Astrocyte of the cerebellum (primary cell): ENCODE measurements around the gene TPX2.

Source experiments
- DNase-seq: peaks from one replicate; pipeline ENCODE4 v3.0.0-alpha.2; 2011; ENCODE audit warnings: low read depth
- H3K4me3 ChIP-seq: 2 replicates; pipeline ENCODE4 v1.5.1; 2011; ENCODE audit warnings: mild to moderate bottlenecking, low read depth, low read length, moderate library complexity
- in situ Hi-C: cut with HindIII; loops from 2 replicates; pipeline ENCODE4 v1.10.0; 2017; ENCODE audit warnings: low sequenced_read_pairs
- TF ChIP-seq, protein P1 (sequence below): IDR thresholded peaks from 2 replicates; pipeline ENCODE4 v1.5.1; 2012; ENCODE audit warnings: low read length, low read depth, moderate library complexity, mild to moderate bottlenecking; ENCODE audit errors: missing control alignments

TPX2 gene

DNA sequence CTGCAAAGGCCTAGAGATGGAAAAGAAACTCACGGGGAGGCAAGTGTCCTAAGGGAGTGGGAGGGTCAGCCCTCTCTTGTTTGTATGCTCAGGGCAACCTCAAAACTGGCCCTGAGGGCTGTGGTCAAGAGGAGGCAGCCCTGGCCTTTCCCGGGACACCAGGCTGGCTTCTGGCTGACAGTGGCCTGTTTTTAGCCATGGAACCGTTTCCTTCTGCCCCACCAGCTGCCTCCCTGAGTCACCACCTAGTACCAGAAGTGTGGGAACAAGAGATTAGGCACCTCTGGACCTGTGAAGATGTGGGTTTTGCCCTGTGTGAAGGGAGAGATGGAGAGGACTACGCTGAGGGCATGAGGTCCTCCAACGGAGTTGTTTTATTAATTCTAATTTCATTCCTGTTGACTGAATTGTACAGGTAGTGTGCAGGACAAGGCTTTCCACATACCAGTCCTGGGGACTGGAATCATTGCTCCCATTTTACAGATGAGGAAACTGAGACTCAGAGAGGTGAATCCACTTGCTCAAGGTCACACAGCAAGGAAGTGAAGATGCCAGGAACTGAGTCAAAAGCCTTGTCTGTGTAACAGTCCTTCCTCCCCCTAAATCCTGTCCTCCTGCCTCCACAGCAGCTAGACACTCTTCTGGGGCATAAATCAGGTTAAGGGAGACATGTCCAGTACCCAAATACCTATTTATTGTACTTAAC lies 100.8 kb downstream of the TPX2 start:
- TF ChIP-seq, protein P1, sequence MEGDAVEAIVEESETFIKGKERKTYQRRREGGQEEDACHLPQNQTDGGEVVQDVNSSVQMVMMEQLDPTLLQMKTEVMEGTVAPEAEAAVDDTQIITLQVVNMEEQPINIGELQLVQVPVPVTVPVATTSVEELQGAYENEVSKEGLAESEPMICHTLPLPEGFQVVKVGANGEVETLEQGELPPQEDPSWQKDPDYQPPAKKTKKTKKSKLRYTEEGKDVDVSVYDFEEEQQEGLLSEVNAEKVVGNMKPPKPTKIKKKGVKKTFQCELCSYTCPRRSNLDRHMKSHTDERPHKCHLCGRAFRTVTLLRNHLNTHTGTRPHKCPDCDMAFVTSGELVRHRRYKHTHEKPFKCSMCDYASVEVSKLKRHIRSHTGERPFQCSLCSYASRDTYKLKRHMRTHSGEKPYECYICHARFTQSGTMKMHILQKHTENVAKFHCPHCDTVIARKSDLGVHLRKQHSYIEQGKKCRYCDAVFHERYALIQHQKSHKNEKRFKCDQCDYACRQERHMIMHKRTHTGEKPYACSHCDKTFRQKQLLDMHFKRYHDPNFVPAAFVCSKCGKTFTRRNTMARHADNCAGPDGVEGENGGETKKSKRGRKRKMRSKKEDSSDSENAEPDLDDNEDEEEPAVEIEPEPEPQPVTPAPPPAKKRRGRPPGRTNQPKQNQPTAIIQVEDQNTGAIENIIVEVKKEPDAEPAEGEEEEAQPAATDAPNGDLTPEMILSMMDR, result no peak
- no peak for DNase-seq
- in situ Hi-C loops, result loop anchor here (10.0 kb wide), 1 partner anchor 245 kb away; no protein-coding TSS in a partner anchor
- H3K4me3 ChIP-seq, result no peak overlapping the region

GRCh38 chr20:31840906-31841816 lies 102.1 kb downstream of the TPX2 start:
- in situ Hi-C loops, result loop anchor here (10.0 kb wide), 1 partner anchor 244 kb away; no protein-coding TSS in a partner anchor
- DNase-seq, result no peak
- TF ChIP-seq, protein P1, result no peak
- H3K4me3 ChIP-seq, result no peak overlapping the region

DNA sequence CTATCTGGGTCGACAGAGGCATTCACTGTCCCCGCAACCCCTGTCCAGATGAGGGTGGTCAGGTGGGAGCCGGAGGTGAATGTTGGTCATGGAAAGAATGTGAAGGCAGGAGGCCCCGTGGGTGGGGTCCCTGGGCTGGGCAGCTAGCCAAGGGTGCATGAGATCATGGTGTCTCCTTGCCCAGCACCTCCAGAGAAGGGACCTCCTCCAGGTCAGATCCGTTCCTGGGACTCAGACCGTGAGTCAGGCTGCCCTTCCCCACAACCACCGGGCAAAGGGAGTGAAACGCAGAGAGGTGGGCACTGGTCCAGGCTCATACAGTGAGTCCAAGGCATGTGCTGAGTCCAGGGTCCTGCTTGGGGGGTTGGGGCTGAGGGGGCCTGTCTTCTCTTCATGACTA lies 102.8 kb downstream of the TPX2 start:
- in situ Hi-C loops, result loop anchor here (10.0 kb wide), 1 partner anchor 243 kb away; no protein-coding TSS in a partner anchor
- no peak overlapping the region for H3K4me3 ChIP-seq
- peak; percentile 53 for DNase-seq
- TF ChIP-seq, protein P1, result no peak

DNA sequence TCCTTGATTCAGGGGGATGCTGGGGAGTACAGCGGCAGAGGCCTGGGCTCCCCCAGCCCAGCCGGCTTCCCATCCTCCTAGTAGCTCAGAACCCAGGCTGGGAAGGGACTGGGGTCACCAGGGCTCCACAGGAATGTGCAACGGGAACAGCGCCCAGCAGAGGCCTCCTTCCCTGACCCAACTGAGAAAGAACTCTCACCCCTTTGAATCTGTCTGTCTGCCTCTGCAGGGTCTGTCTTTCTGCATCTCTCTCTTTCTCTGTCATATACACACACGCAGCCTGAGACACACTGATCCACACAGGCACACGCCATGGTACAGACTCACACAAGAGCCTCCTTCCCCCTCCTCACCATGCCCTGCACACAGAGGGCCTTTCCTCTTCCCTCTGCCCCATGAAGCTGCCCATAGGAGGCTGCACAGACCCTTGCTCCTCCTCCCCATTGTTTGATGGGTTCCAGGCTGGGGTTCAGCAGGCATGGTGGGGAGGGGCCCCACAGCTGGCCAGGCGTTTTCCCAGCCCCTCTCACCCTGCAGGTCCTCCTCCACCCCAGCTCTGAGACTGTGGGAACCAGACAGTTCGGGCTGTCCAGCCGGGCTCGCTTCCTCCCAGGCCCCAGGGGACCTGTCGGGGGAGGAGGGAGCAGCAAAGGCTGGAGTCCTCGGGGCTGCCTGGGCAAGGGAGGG lies 103.5 kb downstream of the TPX2 start:
- DNase-seq, result peak; percentile 45
- in situ Hi-C loops, result loop anchor here (10.0 kb wide), 1 partner anchor 242 kb away; no protein-coding TSS in a partner anchor
- TF ChIP-seq, protein P1, result no peak
- no peak overlapping the region for H3K4me3 ChIP-seq

GRCh38 chr20:31843288-31843687 lies 104.2 kb downstream of the TPX2 start:
- no peak for DNase-seq
- no peak overlapping the region for H3K4me3 ChIP-seq
- TF ChIP-seq, protein P1, result no peak
- in situ Hi-C loops, result loop anchor here (10.0 kb wide), 1 partner anchor 242 kb away; no protein-coding TSS in a partner anchor

DNA sequence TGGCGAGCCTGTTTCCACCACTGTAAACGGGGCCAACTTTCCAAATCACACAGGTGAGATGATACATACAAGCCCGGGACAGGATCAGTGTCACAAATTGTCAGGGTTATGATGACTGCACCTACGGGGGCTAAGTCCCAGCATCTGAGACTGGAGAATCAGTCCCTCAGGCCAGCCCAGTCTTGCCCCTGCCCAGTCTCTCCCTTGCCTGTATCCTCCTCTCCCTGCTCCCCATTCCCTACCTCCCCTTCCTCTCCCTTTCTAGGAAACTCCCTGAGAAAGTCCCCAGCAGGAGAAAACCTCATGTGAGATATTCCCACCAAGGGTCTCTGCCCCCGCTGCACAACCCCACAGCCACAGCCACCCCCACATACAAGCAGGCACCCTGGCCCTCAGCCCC lies 104.8 kb downstream of the TPX2 start:
- DNase-seq, result no peak
- H3K4me3 ChIP-seq, result peak overlapping the region; percentile 5
- TF ChIP-seq, protein P1, result no peak
- in situ Hi-C loops, result loop anchor here (10.0 kb wide), 1 partner anchor 241 kb away; no protein-coding TSS in a partner anchor
